Hepatocyte (in vitro differentiated cells): ENCODE measurements around the gene TBL3. TPM values are rescaled to one million over a fixed set of nuclear protein-coding genes. Genes with fewer than 3 reads are reported as not detected.

Experiments used
- DNase-seq: peaks from one replicate; pipeline ENCODE4 v3.0.0-alpha.2; 2016; ENCODE audit warnings: low spot score
- H2AFZ ChIP-seq: fragments of 200-600 bp; sonication (generic); 2 replicates; pipeline ENCODE4 v1.6.0; 2016; ENCODE audit warnings: antibody characterized with exemption, mild to moderate bottlenecking
- H3K27ac ChIP-seq: fragments of 200-600 bp; sonication (generic); 2 replicates; pipeline ENCODE4 v1.5.1; 2016; ENCODE audit warnings: mild to moderate bottlenecking
- H3K27me3 ChIP-seq: fragments of 200-600 bp; sonication (generic); 2 replicates; pipeline ENCODE4 v1.6.1; 2016
- H3K36me3 ChIP-seq: fragments of 200-600 bp; sonication (generic); replicated peaks from 2 replicates; pipeline ENCODE4 v1.5.1; 2016; ENCODE audit warnings: low read depth; ENCODE audit not compliant: insufficient read depth
- H3K4me1 ChIP-seq: fragments of 200-600 bp; sonication (generic); 2 replicates; pipeline ENCODE4 v1.5.1; 2016; ENCODE audit warnings: mild to moderate bottlenecking, moderate library complexity; ENCODE audit not compliant: insufficient read depth
- H3K4me2 ChIP-seq: fragments of 200-600 bp; sonication (generic); 2 replicates; pipeline ENCODE4 v1.6.0; 2016
- H3K4me3 ChIP-seq: fragments of 200-600 bp; sonication (generic); 2 replicates; pipeline ENCODE4 v1.5.1; 2016; ENCODE audit warnings: mild to moderate bottlenecking
- H3K79me2 ChIP-seq: fragments of 200-600 bp; sonication (generic); 2 replicates; pipeline ENCODE4 v1.6.0; 2017; ENCODE audit warnings: mild to moderate bottlenecking
- H3K9me2 ChIP-seq: fragments of 200-600 bp; sonication (generic); replicated peaks from 2 replicates; pipeline ENCODE4 v1.6.0; 2017; ENCODE audit warnings: mild to moderate bottlenecking; ENCODE audit not compliant: insufficient read depth
- H3K9me3 ChIP-seq: fragments of 200-600 bp; sonication (generic); 2 replicates; pipeline ENCODE4 v1.5.1; 2016; ENCODE audit warnings: low read depth, mild to moderate bottlenecking
- H4K20me1 ChIP-seq: fragments of 200-600 bp; sonication (generic); 2 replicates; pipeline ENCODE4 v1.6.0; 2016; ENCODE audit warnings: mild to moderate bottlenecking; ENCODE audit not compliant: insufficient read depth, poor library complexity, severe bottlenecking
- CTCF ChIP-seq: fragments of 200-600 bp; sonication (generic); IDR thresholded peaks from 2 replicates; pipeline ENCODE4 v1.5.1; 2016; ENCODE audit warnings: antibody characterized with exemption, mild to moderate bottlenecking; ENCODE audit not compliant: poor library complexity
- EZH2 ChIP-seq: fragments of 200-600 bp; sonication (generic); IDR thresholded peaks from 2 replicates; pipeline ENCODE4 v1.6.1; 2016; ENCODE audit warnings: antibody characterized with exemption, mild to moderate bottlenecking, borderline replicate concordance
- EZH2phosphoT487 ChIP-seq: fragments of 200-600 bp; sonication (generic); IDR thresholded peaks from one replicate; pipeline ENCODE4 v1.6.1; 2018; ENCODE audit warnings: antibody characterized with exemption, mild to moderate bottlenecking, low read depth, moderate library complexity; ENCODE audit not compliant: unreplicated experiment, severe bottlenecking
- WGBS: methylation state at CpG from one replicate; pipeline ENCODE4 v1.1.6; 2016; ENCODE audit warnings: low lambda C conversion rate; ENCODE audit errors: missing lambda C conversion rate; 5-methylcytosine and 5-hydroxymethylcytosine counted together
- polyA plus RNA-seq: library from polyadenylated mRNA; unstranded; fragments of >200 nt; fragmentation: Nextera tagmentation; extraction: Ambion mirVana; gene quantifications from 2 replicates; pipeline ENCODE4 v1.2.1, GENCODE V29; 2016
- total RNA-seq: library from RNA; depleted of rRNA; stranded (reverse); fragments of >200 nt; gene quantifications from 2 replicates; pipeline ENCODE4 v1.2.3, GENCODE V29; 2014

The TBL3 gene
- total and polyA plus RNA-seq, 2 experiments from 2014 or later = 24.2 to 48.5 TPM

- Histone ChIP-seq H3K27ac (no peak overlapping the region), H3K4me1 (peaks cover 19% of the 10 kb centered on the region), H2AFZ (peak overlapping the region; percentile 64), H3K79me2 (peaks cover 2% of the 10 kb centered on the region), H3K9me2 (no peaks in the 10 kb centered on the region), H3K27me3 (peaks cover 27% of the 10 kb centered on the region), H3K4me3 (no peak overlapping the region), H3K4me2 (peak overlapping the region; percentile 82), H3K36me3 (no peaks in the 10 kb centered on the region), H3K9me3 (no peaks in the 10 kb centered on the region), H4K20me1 (no peaks in the 10 kb centered on the region)
- TF ChIP-seq CTCF (no peak), EZH2 (no peak), EZH2phosphoT487 (no peak)
- DNase-seq = no peak
- WGBS = 26% methylated on average over 22 of the region's 22 CpGs
Observed at GRCh38 chr16:1991588-1991947, 19.7 kb downstream of the TBL3 start.

- no peak overlapping the region for H3K4me3 ChIP-seq
- peak overlapping the region; percentile 82 for H3K4me2 ChIP-seq
- H3K27ac ChIP-seq = no peak overlapping the region
- DNase-seq = peak; percentile 95
- no peaks in the 10 kb centered on the region for H3K36me3 ChIP-seq
- H4K20me1 ChIP-seq = no peaks in the 10 kb centered on the region
- peaks cover 27% of the 10 kb centered on the region for H3K27me3 ChIP-seq
- H3K4me1 ChIP-seq = peaks cover 24% of the 10 kb centered on the region
- H2AFZ ChIP-seq = peak overlapping the region; percentile 64
- H3K9me2 ChIP-seq = no peaks in the 10 kb centered on the region
- WGBS = 9% methylated on average over 49 of the region's 96 CpGs
- H3K79me2 ChIP-seq = no peaks in the 10 kb centered on the region
- TF ChIP-seq EZH2 (no peak), CTCF (no peak), EZH2phosphoT487 (no peak)
- H3K9me3 ChIP-seq = no peaks in the 10 kb centered on the region
Observed at GRCh38 chr16:1991948-1992703, 20.3 kb downstream of the TBL3 start.

- Histone ChIP-seq H3K27ac (no peak overlapping the region), H3K79me2 (no peaks in the 10 kb centered on the region), H3K4me1 (peaks cover 24% of the 10 kb centered on the region), H3K9me2 (no peaks in the 10 kb centered on the region), H3K9me3 (no peaks in the 10 kb centered on the region), H3K27me3 (peaks cover 27% of the 10 kb centered on the region), H4K20me1 (no peaks in the 10 kb centered on the region), H3K36me3 (no peaks in the 10 kb centered on the region), H3K4me2 (peak overlapping the region; percentile 82), H2AFZ (no peak overlapping the region), H3K4me3 (no peak overlapping the region)
- TF ChIP-seq CTCF (no peak), EZH2 (no peak), EZH2phosphoT487 (no peak)
- DNase-seq = no peak
- WGBS = 87% methylated on average over 26 of the region's 50 CpGs
Observed at GRCh38 chr16:1992704-1993317, 21.0 kb downstream of the TBL3 start.
